HG03064 (cell line): ENCODE results near the gene GRIA4.
"Not testable (repeated sequence)": the region's sequence is repeated elsewhere in the genome, so short reads cannot be mapped to it uniquely, and the experiment has no call there.

Experiments used
- ATAC-seq: cut with Tn5 transposase; IDR thresholded peaks from one replicate; pipeline ENCODE4 v1.9.1; 2021; ENCODE audit warnings: low read depth; ENCODE audit not compliant: unreplicated experiment

Gene GRIA4

DNA sequence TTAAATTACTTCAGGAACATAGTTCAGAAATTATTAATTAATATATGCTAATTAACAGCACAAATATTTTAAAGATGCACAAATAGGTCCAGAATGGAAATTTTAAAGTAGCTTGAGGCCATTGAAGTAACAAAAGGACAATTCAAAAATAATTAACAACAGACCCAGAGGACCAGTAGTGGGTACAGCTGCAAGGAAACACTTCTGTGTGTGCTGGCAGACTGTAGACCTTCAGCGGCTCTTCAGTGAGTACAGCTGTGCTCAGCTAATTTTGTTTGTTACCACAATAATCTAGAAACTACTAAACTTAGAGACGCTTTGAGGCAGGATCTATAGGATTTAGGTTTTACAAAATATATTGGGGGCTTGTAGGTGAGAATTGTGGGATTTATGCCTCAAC is 103.8 kb downstream of the GRIA4 start:
- ATAC-seq: no peak

- no peak for ATAC-seq
Observed at GRCh38 chr11:105718641-105719040, 108.8 kb downstream of the GRIA4 start.

- peak; percentile 79 for ATAC-seq
Observed at GRCh38 chr11:105719073-105719822, 109.4 kb downstream of the GRIA4 start.

GRCh38 chr11:105720096-105720495 is 110.2 kb downstream of the GRIA4 start:
- ATAC-seq: no peak

DNA sequence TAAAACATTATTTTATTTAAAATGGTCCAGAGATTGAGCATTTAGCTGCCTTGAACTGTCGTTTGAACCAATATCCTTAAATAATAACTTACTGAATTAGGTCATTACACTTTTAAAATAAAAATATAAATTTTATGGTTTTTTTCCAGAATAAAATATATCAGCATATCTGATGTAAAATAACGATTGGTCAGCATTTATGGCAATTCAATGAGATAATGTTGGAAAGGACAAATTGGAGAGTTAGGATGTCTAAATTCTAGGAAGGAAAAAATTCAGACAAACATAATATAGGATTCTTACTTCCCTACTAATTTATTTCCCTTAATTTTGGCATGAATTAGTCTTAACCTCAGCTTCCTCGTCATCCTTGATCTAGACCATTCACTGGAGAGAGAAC is 113.4 kb downstream of the GRIA4 start:
- no peak for ATAC-seq

- ATAC-seq: no peak
Observed at GRCh38 chr11:105732611-105733010, 122.7 kb downstream of the GRIA4 start.

DNA sequence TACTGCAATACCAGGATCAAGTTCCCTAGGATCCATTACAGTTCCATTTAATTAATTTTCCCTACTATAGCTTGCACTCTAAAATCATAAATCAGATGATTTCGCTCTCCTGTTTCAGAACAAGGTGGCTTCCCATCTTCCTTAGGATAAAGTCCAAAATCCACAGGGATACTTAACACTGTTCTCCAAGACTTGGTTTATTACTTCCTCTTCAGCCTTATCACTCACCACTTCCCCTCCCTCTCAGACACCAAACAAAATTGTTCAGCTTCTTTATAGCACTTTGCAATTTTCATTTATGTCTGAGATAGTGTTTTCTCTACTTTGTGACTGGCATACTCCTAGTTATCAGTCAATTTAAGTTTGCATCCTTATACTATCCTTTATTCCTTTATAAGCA is 124.6 kb downstream of the GRIA4 start:
- ATAC-seq: no peak

DNA sequence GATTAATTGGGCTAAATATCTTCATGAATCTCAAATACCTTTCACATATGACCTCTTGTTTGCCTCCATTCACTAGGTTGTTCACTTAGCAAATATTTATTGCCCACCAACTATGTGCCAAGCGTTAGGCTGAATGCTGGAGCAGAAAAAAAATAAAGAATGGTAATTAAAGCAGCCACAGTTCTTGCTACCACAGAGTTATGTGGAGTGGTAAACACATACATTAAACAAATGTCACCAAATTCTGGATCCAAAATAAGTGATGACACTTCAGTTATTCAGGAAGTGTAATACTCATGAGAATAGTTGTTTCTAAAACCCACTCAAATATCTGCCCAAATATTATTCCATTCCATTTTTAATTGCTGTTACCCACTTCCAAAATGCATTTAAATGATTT is 128.4 kb downstream of the GRIA4 start:
- ATAC-seq: no peak

DNA sequence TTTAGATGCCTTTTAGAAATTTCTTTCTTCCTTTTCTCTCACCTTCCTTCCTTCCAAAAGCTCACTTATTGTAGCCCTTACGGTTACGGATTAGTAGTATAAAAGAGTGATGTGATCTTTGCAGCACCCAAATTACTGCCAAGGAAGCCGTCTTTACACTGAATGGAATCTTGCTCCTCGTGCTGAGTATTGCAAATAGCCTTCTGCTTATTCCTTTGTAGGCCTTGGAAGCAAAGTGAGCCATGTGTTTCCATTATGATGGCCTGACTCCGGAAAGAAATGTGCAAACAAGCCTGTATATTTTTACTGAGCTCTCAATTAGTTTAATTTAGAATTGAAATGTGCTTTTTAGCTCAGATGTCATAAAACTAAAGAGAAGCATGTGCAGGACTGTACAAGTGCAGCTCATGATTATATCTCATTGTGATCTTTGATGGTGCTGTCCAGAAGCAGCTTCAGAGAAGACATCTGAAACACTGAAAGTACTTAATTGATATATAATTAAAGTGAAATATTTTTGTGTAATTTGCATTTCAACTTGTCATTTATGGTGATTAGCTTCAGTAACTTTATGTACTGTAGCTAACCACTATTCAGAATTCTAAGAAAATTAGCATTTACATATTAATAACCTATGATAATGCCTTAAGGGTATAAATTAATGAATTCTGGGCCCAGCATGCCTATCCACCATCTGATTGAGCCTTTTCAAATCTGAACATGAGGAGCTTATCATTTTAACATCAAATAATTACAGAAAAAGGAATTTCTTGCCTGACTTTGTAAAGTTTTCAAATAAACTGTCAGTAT is 129.3 kb downstream of the GRIA4 start:
- ATAC-seq: no peak

GRCh38 chr11:105740164-105740903 is 130.5 kb downstream of the GRIA4 start:
- peak; percentile 96 for ATAC-seq

DNA sequence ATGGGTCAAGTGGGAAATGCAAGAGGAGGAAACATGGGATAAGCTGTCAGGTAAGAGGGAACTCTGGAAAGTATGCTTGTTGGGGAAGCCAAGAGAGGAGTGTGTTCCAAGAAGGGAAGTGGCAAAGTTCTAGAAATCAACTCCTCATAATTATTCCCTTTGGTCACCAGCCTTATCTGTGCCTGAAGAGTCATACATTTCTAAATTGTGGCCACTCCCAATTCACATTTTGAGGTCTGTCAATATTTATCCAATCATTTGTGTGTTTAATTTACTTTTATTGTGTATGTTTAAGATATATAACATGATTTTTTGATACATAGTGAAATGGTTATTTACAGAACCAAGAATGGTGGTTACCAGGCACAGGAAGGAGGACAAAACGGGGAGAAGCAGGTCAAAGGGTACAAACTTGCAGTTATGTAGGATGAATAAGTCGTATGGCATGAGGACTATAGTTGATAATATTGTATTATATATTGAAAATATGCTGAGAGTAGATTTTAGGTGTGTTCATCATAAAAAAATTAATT is 131.7 kb downstream of the GRIA4 start:
- no peak for ATAC-seq

GRCh38 chr11:105754260-105754659 is 144.4 kb downstream of the GRIA4 start:
- ATAC-seq: no peak

GRCh38 chr11:105754716-105755115 is 144.8 kb downstream of the GRIA4 start:
- ATAC-seq: no peak

GRCh38 chr11:105757107-105757506 is 147.2 kb downstream of the GRIA4 start:
- ATAC-seq: no peak

DNA sequence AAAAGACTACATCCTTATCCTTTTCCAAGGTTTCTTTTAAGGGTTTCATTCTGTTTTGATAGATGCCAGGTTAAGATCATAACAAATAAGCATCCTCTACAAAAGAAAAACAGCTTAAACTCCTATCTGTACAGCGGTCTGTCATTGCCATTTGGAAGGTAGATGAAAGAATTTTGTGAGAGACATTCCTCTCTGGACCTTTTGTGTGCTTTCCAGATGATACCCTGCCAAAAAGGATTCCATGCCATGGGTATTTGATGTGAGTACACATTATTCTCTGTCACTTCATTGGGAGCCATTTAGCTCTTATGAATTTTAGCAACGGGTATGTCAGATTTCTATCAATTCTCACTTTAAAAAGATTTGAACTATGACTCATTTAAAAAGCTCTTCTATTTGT is 153.7 kb downstream of the GRIA4 start:
- ATAC-seq: no peak

DNA sequence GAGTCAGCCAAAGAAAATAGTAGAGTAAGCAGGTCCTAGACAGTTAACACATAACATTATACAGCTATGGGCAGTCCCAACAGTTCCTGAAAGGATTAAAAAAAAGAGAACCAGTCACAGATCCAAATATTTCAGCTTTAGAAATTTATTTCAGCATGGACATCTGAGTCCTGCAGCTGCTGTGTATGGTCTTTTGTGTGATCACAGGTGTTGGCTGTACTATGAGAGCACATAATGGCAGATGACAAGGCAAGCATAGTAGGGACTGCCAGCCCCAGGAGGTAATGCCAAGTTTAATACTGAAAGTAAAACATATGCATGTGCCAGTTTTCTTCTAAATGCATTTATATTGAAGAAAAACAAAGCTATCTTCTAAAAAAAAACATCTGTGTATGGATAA is 158.1 kb downstream of the GRIA4 start:
- no peak for ATAC-seq

- no peak for ATAC-seq
Observed at GRCh38 chr11:105769627-105770026, 159.8 kb downstream of the GRIA4 start.

- ATAC-seq: not testable (repeated sequence)
Observed at GRCh38 chr11:105773452-105773851, 163.6 kb downstream of the GRIA4 start.

DNA sequence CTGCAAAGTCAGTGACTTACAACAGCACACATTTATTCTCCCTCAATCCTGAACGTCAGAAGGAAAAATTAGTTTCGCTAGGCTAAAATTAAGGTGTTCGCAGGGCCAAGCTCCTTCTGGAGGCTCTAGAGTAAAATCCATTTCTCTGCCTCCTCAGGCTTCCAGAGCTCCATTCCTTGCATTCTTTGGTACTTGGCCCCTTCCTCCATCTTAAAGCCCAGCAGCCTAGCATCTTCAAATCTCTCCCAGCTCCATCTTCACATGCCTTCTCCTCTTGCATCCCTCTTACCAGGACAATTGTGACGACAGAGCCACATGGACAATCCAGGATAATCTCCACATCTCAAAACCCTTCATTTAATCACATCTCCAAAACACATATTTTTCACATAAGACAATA is 165.0 kb downstream of the GRIA4 start:
- ATAC-seq: no peak

DNA sequence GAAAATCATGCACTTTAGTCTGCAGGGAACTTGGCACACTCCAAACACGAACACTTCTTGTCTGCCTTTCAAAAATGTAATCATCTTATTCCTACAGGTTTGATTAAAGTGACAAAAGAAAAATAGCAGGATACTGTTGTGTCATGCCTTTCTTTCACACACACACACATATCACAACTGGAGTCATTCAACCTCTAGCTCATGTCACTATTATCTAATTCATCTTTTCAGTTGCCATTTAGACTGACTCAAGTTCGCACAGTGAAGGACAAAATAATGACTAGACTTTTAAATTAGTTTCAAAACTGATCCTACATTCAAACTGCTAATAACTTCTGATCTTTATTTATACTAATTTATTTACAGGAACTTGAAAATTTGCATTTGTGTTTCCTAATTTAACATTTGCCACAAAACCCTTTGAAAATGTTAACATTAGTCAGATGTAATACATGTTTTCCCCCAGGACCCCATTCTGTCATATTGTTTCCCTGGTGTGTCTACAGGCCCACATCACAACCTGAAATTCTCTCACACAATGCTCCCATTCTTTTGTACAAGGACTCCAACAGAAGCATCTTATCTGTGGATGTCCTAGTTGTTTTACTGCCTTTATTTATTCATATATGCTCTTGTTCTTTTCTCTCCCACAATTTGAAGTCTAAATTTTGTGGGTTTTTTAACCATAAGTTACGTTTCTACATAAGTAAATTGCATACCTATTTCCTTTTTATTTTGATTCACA is 171.1 kb downstream of the GRIA4 start:
- no peak for ATAC-seq
